CD4-positive, alpha-beta T cell treated with Interleukin-17A for 4 hours (primary cell): ENCODE measurements around the gene TIMM17A.
"Not testable (repeated sequence)": the region's sequence is repeated elsewhere in the genome, so short reads cannot be mapped to it uniquely, and the experiment has no call there.

Experiments used
- DNase-seq: peaks from one replicate; pipeline ENCODE4 v3.0.0-alpha.2; 2020; ENCODE audit warnings: mixed read lengths

The TIMM17A gene

DNA sequence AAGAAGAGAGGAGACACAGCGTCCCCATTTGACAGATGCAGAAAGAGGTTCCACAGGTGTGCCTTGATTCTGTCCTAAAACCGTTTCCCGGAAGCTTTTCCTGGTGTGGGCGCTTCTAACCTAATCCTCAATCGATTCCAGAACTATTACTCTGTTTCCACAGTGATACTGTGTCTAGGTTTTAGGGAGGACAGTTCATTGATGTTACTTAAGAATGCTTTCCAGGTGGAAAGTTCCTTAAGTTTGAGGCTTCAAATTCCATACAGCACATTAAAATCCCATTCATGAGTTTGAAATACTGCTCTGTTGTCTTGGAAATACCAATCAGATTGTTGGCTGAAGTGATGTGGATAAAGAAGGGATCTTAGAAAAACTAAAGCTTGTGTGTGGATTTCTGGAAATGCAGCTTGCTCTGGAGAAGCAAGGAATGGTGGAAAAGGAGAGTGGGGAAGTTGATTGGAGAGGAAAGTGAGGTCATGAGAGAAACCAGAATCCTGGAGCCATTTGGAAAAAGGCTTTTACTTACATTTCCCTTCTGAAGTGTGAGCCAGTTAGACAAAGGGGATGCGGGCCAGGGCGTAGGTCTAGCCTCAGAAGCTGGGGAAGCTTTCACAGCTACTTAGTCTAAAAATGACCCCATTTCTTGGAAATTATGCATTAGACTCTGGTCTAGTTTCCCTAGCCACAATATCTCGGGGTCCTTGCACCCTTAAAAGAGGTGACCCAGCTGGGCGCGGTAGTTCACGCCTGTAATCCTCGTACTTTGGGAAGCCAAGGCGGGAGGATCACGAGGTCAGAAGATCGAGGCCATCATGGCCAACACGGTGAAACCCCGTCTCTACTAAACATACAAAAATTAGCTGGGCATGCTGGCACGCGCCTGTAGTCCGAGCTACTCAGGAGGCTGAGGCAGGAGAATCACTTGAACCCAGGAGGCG is 61.8 kb downstream of the TIMM17A start:
- DNase-seq: no peak

DNA sequence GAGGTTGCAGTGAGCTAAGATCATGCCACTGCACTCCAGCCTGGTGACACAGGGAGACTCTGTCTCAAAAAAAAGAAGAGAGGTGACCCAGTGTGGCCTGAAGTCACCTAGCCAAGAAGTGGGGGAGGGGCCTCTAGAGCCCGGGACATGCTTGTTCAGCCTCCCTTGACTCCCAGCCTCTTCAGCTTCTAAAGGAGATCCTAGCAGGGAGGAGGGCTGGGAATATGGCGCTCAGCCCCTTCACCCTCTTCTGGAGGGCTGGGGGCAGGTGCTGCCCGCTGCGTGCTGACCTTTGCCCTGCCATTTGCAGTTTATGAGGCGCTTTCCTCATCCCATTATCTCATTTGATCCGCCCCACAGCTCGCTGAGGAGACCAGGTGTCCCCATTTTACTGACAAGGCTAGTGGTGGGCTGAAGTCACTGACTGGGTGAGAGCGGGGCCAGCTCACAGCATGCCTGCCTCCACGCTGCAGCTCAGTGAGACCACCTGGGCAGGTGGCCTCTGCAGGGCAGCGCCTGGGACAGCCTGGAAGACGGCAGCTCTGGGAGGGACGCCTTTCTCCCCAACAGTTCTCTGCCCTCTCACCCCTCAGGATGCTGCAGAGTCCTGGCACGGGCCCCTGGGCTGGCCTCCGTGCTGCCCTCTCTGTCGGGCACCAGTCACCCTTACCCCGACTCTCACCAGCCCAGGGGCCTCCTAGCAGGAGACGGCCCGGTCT is 62.6 kb downstream of the TIMM17A start:
- no peak for DNase-seq

DNA sequence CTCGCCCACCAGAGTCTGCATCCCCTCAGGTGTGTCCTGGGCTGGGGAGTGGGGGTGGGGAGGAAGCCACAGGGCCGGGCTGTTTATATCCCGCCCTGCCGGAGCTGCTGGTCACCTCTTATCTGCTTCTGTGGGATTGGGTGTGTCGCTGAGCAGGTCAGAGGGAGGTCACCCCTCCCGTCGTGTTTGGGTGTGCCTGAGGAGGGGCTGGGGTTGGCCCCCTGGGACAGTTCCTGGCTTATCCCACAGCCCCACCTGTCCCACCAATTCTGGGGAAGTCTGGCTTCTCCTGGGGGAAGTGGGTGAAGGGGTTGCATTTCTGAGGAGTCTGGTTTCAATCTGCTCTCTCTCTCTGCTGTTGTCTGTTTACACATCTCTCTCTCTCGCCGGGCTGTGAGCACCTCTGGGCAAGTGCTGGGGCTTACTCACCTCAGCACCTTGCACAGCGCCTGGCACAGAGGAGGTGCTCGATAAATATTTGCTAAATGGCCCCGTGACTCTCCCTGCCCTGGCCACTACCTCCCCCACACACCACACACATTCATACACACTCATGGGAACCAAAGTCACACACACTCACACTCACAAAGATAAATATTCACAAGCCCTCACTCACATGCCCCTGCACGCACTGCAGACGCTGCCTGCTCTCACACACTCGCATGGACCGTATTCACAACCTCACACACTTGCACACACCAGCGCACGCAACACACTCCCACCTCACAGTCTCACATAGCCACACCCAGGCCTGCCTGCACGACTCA is 63.3 kb downstream of the TIMM17A start:
- no peak for DNase-seq

DNA sequence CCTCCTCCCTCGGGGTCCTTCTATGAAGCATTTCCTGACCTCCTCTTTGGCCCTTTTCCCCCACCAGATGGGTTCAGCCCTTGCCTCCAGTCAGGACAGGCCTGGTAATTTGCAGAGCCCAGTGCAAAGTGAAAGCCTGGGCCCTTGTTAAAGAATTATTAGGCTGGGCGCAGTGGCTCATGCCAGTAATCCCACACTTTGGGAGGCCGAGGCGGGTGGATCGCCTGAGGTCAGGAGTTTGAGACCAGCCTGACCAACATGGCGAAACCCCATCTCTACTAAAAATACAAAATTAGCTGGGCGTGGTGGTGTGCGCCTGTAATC is 63.9 kb downstream of the TIMM17A start:
- DNase-seq: not testable (repeated sequence)
